Body of pancreas (tissue), 4 donors: ENCODE results near the gene EFCAB7.

ENCODE experiments used
- POLR2A ChIP-seq, 3 donors: fragments of 450-650 bp; IDR thresholded peaks; one replicate each; pipeline ENCODE4 v1.6.1; 2016; ENCODE audit warnings: antibody characterized with exemption in 3 of 3, mild to moderate bottlenecking in 2 of 3
- TF ChIP-seq, protein P1 (sequence below), 7 experiments: fragments of 450-650 bp in 4 of 7; fragments of 200-600 bp in 3 of 7; sonication (generic) in 3 of 7; IDR thresholded peaks; one replicate each; pipeline ENCODE4 v1.5.1; 2016 to 2019; ENCODE audit warnings: antibody characterized with exemption in 7 of 7

- TF ChIP-seq, protein P1, sequence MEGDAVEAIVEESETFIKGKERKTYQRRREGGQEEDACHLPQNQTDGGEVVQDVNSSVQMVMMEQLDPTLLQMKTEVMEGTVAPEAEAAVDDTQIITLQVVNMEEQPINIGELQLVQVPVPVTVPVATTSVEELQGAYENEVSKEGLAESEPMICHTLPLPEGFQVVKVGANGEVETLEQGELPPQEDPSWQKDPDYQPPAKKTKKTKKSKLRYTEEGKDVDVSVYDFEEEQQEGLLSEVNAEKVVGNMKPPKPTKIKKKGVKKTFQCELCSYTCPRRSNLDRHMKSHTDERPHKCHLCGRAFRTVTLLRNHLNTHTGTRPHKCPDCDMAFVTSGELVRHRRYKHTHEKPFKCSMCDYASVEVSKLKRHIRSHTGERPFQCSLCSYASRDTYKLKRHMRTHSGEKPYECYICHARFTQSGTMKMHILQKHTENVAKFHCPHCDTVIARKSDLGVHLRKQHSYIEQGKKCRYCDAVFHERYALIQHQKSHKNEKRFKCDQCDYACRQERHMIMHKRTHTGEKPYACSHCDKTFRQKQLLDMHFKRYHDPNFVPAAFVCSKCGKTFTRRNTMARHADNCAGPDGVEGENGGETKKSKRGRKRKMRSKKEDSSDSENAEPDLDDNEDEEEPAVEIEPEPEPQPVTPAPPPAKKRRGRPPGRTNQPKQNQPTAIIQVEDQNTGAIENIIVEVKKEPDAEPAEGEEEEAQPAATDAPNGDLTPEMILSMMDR (IDR thresholded peaks at IDR 0.05) = no peak
- TF ChIP-seq POLR2A (IDR thresholded peaks at IDR 0.05) = no peak
Measured at GRCh38 chr1:63486629-63487028, 36.7 kb upstream of the EFCAB7 start.
